GM19238 (cell line): Measurements from ENCODE around the gene ANXA8.
"Not testable (repeated sequence)": the region's sequence is repeated elsewhere in the genome, so short reads cannot be mapped to it uniquely, and the experiment has no call there.

Experiments used
- DNase-seq: peaks from one replicate; pipeline ENCODE4 v3.0.0; 2011; ENCODE audit warnings: low spot score; ENCODE audit not compliant: insufficient read length

Gene ANXA8

DNA sequence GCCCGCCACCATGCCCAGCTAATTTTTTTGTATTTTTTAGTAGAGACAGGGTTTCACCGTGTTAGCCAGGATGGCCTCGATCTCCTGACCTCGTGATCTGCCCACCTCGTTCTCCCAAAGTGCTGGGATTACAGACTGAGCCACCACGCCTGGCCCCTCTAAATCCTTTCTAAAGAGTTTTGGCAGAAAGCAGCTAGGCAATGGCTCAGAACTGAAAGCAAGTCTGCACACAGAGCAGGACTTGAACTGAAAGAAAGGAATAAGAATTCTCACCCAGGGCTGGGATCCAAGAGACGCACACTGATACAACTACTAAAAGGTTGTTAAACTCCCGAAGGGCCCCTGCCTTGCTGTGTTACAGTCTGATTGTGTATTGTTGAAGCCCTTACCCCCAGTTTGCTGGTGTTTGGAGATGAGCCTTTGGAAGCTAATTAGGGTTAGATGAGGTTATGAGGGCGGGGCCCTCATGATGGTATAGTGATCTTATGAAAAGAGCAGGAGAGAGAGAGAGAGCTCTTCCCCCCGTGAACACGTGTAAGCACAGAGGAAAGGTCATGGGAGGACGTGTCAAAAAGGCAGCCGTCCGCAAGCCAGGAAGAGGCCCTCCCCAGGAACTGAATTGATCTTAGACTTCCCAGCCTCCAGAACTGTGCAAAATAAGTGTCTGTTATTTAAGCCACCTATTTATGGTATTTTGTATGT lies 18.5 kb downstream of the ANXA8 start:
- DNase-seq: not testable (repeated sequence)

DNA sequence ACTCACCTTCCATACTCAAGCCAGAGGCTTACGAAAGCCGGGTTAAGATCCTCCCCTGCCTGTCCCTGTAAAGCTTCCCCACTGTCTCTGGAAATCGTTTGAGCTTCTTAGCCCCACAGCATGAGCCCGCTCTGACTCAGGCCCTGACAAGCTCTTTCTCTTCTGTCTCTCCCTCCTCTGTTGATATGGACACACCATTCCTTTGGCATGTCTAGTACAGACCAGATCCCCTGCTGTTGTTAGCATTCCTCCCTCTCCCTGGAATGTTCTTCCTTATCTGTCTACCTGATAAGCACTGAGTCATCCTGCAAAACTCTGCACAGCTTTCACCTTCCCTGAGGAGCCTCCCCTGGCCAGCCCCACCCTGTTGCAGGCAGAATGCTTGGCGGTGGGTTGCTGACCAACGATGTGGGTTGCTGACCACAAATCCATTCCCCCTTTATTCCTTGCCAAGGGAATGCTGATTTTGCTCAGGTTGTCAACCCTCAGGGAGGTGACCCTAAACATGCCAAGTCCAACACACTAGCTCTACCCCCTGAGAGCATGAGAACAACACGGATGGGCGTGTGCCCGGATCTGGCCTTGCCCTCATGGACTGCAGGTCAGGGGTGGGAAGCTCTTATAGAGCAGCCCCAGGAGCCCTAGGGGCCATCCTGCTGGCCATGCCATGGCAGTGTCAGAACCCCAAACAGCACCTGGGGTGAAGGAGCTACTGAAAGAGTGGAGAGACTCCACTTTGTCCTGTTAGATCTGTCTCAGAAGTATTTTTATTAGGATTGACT lies 21.1 kb downstream of the ANXA8 start:
- DNase-seq: not testable (repeated sequence)

DNA sequence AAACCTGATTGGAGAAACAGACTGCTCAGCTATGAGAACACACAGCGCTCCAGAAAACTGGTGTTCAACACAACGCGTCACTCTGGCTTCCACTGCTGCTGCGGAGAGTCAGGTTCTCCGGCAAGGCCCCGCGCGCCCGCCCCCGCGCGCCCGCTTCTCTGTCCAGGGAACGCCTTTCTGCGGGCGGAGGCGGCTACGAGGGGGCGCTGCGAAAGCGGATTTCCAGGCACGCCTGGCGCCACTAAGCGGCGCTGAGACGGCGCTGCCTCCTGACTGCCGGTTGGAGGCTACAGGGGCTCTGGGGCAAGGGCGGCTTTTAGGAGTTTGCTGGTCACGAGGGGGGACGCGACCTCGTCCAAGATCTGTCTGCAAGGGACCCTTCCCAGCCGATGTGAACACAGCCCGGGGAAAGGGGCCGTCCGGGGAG lies 22.6 kb downstream of the ANXA8 start:
- not testable (repeated sequence) for DNase-seq

DNA sequence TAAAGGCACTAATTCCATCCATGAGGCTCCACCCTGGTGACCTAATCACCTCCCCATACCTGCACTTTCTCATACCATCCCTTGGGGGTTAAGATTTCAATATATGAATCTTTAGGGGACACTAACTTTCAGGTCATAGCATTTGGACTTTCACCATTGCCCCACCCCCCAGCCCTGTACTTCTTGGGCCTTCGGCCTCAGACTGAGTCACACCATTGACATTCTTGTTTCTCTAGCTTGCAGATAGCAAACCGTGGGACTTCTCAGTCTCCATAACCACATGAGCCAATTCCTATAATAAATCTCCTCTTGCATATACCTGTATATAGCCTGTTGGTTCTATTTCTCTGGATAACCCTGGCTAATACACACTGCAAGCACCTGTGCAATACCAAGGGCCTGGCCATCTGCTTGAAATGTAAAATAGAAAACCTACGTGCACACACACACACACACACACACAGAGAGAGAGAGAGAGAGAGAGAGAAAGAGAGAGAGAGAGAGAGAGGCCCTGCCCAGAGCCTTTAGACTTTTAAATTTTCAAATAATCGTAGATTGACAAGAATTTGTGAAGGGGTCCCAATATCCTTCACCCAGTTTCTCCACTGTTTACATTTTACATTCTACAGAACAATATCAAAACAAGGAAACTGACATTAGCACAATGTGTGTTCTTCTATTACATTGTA lies 25.3 kb downstream of the ANXA8 start:
- DNase-seq: no peak

DNA sequence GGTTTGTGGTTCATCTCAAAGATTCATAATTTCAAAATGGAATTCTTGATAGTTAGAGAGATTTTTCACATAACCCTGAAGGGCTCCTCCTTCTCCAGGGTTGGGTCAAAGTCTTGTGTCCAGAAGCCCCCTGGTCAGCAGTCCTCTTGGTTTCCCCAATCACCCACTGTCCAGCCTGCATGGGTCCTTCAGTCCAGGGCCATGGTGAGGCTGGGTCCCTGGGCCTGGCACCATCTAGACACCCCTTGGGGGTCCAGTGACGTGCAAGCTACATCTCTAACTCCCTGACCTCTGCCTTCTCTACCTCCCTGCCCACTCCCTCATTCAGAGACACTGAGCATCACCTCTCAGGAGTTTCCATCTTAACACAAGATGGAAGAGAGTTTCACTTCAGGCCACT lies 26.1 kb downstream of the ANXA8 start:
- DNase-seq: no peak

DNA sequence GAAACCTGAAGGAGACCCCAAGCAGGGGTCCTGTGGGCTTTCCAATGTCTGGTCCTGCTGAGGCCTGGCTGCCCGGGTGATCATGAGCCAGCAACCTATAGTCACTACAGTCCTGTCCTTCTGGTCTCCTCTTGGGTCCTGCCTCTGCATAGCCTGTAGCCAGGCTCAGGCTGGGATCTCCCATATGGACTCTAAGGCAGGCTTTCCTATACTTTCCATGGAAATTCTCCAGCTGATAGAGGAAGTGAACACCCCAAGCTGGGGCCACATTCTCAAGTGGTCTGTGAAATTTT lies 26.4 kb downstream of the ANXA8 start:
- no peak for DNase-seq

DNA sequence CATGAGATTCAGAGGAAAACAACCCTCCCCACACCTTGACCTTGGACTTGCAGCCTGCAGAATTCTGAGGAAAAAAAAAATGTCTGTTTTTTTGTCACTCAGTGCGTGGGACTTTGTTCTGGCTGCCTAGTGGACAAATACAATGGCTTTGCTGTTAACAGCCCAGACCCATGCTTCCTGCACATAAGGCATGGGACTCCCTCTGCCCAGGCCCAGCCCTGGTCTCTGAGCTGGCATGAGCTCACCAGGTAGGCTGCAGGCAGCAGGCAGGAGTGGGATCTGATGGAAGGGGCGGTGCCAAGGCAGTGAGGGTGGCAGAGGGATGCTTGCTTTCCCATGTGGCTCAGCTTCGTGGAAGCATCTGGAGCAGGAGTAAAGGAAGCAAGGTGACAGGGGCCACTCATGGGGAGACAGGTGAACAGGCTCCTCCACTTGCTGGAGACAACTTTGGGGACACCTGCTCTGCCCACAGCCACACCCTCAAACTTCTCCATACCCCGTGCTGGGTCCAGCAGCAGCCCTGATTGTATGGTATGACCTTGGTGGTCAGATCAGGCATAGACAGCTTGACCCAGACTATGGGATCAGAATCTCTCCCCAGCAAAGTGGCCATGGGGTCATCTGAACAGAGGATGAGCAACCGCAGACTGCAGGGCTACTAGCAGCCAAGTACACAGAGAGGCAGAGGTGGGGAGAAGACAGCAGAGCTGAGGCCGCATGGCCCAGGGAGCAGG lies 27.0 kb downstream of the ANXA8 start:
- DNase-seq: no peak

DNA sequence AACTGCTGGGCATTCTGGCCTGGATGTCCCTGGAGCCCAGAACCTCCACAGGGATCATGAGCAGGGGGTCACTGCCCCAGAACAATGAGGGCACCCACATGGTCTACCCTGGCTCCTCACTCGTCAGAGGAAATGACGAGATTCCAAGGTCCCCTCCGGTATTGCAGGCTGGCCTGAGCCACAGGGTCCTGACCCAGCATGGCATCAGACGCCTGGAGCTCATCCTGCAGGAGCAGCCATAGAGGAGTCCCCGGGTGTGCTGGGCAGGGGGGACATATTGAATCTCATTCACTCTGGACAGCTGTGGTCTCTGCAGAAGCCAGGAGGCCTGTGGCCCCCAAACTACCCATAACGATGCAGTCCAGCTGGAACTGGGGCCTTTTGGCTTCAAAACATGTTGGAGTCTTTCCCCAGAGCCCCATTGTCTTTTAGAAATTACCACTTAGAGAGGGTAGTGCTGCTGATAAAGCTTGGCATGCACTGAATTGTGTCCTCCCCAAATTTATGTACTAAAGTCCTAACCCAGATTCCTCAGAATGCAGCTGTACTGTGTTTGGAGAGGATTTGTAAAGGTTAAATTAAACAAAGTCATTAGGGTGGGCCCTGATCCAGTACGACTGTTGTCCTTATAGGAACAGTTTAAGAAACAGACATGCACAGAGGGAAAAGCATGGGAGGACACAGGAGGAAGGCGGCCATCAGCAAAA lies 27.7 kb downstream of the ANXA8 start:
- DNase-seq: no peak

DNA sequence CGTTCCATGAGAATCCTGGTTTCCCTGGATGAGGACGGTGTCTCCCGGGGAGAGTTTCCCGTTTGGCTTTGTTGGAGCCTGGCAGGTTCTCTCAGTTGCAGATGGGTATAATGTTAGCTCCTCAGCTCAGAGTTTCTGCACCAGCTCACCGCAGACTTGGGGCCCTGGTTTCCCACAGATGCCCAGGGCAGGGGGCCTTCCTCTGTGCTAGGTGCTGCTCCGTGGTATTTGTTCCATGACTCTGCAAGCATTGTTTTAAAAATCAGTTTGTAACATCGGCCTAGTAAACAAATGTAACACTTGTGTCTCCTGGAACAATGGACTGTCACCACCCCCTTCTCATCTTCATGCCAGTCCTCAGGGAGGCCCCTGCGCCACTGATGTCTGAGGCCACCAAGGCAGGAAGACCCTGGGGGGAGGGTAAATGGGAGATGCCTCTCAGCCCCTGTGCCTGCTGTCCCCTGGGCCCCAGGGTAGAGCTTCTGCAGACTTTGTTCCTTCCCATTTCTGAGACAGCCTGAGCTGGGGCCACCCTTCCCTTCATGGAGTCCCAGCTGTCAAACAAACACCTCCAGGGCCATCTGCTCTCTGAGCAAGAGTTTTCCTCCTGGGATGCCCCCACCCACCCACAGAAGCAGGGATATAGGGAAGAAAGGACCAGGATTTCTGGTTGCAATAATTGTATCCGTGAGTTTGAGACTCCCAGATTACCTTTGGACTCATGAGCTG lies 28.4 kb downstream of the ANXA8 start:
- DNase-seq: not testable (repeated sequence)

DNA sequence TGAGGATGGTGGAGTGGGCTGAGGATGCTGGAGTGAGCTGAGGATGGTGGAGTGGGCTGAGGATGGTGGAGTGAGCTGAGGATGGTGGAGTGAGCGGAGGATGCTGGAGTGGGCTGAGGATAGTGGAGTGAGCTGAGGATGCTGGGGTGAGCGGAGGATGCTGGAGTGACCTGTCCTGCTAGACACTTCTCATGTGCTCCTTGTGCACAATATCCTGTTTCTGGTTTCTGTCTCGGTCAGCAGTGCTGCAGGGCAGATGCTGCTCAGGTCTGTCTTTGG lies 29.2 kb downstream of the ANXA8 start:
- no peak for DNase-seq

DNA sequence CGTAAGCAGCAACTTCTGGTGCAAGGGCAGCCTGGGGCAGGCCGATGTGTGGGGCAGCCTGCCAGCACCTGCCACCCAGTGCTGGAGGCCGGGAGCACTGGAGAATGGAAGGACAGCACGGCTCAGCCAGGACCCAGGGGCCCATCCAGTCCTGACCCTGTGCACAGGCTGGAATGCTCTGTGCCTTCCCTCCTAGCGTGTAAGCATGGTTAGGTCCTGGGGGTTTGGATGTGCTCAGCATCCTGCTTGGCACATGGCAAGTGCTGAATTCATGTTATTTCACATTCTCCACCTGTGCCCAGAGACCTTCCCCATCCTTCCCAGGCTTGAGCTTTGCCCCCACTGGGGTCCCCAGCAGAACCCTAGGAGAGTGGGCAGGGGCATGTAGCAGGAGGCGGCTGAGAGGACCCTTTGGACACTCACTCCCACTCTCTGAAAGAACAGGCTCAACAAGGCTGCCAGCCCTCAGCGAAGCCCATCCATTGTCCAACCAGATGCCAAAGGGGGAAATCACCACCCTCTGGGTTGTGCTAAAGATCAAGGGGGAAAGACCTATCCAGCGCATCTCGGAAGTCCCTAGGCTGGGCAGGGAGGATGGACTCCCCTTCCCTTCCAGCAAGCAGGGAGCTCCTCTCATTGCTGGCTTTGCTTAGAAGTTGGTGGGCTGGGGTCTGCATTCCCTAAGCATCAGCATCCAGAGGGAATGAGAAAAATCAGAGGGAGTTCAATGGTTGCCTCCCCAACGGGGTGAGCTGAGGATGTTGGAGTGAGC lies 29.7 kb downstream of the ANXA8 start:
- DNase-seq: no peak

DNA sequence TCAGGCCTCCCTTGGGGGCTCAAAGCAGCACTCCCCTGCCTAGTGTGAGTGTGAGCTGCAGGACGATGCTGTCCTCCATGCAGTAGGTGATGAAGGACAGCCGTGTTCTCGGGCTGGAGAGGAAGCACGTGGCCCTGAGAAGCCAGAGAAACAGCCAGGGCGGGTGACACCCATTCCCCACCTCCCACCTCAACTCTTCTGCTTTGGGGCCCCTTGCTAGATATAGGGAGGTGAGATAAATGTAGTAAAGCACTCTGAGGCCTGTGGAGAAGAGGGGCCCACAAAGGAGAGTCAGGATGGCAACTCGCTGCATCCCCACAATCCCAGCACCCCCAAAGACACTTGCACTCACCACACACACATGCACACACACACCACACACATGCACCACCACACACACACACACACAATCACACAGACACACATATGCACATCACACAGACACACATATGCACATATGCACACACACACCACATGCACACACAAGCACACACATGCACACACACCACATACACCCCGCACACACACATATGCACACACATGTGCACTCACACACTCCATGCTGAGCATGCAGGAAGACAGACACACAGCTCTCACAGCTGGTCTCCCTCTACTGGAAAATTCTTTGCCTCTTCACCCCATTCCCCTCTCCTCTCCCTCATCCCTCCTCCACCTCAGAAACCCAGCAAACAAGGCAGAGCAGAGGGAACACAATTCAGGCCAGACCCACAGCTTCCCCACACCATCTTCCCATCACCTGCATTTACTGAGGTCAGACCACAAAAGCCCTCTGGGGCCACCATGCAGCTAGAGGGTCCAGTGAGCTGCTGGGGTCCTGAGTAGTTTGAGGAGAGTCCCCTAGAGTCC lies 30.5 kb downstream of the ANXA8 start:
- no peak for DNase-seq

DNA sequence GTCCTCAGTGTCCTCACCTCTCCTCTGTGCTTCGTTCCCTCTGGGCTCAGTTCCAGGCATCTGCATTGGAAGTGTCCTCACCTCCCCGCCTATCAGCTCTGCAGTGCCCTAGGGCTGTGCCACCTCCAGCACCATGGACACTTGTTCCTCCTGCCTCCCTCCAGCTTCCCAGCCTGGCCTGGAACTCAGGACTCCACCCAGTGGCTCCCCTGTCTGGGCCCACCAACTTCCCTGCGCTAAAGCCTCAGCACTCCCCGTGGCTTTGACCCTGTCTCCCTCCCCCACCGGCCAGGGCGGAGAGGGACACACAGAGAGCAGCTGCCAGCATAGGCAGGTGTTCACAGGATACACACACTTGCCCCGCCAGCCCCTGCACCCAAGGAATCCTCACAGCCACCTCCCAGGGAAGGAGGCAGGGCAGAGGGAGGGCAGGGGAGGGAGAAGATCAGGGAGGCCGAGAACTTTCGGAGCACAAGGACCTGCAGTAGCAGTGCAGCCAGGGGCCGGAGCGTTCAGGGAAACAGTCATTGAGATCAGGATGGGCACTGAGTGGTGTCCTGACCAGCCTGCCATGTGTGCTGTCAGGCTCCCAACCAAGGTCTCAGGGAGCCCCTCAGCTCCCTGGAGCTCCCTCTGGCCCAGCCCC lies 31.3 kb downstream of the ANXA8 start:
- no peak for DNase-seq

DNA sequence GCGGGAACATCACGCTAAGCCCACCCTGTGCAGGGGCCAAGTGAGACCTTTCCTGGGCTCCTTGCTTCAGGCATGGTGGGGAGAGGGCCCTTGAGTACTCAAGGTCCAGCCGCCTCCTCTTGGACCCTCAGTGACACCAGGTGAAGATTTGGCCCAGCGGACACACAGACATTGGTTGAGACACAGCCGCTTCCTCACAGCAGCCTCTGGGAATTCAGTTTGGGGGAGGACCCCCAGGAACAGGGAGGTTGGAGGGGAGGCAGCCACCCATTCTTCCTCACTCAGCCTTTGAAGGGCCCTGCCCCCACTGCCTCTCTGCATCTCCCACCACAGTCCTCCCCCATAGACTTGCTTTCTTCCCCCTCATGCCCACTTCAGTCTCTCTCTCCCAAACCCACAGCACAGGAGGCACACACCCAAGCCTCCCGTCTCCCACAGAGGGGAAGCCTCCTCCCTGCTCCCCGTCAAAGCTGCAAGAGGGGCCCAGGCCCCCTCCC lies 31.9 kb downstream of the ANXA8 start:
- no peak for DNase-seq

DNA sequence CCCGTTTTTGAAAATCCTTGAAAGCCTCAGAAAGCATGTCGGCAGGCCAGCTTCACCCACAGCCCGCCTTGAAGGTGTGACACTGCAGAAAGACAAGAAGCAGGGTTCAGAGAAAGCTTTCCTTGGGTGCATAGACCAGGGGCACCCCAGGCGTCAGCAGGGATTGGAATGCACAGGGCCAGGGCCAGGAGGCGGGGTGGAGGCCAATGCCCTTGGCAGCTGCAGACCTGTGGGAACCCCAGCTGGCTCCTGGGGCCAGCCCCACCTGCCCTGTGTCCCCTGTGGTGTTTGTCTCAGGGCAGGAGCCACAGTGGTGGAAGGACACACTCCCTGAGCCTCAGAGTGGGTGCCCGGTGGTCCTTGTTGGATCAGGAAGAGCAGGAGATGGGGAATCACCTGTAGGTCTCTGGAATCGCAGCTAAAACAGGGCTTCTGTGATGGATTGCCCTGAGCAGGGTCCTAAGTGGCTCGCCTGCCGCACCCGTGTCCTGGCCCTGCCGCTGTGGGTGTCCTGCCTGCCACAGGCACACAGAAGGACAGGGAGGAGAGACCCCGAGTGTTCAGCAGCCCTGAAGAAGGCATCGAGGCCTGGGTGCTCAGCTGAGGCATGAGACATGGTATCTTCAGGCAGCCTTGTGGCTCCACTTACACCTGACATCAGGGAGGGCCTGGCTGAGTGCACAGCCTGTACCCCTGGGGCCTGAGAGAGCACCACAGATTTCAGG lies 32.5 kb downstream of the ANXA8 start:
- DNase-seq: no peak

DNA sequence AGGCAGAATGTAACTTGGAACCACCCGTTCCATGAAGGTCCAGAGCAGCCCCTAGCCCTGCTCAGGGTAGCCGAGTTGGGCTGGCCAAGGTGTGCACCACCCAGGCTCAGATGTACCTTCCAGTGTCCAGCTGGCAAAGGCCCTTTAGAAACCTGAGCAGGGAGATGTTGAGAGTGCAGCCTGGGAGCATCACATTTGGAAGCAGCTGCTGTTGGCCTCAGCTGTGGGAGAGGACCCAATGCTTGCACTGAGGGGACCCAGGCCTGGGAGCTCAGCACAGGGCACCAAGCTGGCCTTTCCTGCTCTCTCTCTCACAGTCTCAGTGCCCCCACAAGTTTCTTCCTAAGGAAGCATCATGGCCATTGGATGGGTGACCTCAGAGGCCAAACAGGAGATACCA lies 33.5 kb downstream of the ANXA8 start:
- DNase-seq: no peak

DNA sequence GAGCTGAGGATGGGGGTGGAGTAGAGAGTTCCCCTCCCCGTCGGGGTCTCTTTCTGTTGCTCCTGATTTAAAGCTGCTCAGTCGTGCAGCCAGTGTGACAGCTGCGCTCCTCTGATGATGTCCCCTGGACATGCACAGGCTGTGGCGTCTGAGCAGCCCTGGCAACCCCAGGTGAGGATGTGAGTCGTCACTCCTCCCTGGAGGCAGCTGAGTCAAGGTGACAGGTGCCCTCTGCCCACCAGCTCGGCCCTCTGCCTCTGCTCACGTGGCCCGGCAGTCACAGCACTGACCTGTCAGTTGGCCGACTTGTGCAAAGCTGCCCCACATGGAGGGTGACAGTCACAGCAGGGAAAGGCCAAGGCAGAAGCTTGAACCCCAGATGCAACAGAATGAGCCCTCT lies 33.9 kb downstream of the ANXA8 start:
- no peak for DNase-seq
